Fibroblast of lung (primary cell): ENCODE measurements around the gene JAZF1. TPM values are rescaled to one million over a fixed set of nuclear protein-coding genes. Genes with fewer than 3 reads are reported as not detected.

Experiments
- DNase-seq, 2 donors: peaks; one replicate each; pipeline versions ENCODE4 v3.0.0 to v3.0.0-alpha.2; 2010; ENCODE audit warnings: low read depth in 2 of 2
- H2AFZ ChIP-seq: 2 replicates; pipeline ENCODE4 v1.5.1; 2012; ENCODE audit warnings: low read length, control low read depth, inconsistent platforms
- H3K27ac ChIP-seq: 2 replicates; pipeline ENCODE4 v1.5.1; 2011; ENCODE audit warnings: low read length, control low read depth; ENCODE audit not compliant: insufficient read depth
- H3K27me3 ChIP-seq: 2 replicates; pipeline ENCODE4 v1.5.1; 2011; ENCODE audit warnings: mild to moderate bottlenecking, low read length; ENCODE audit not compliant: control insufficient read depth, insufficient read depth
- H3K36me3 ChIP-seq: 2 replicates; pipeline ENCODE4 v1.5.1; 2011; ENCODE audit warnings: low read length; ENCODE audit not compliant: control insufficient read depth, insufficient read depth
- H3K4me1 ChIP-seq: 2 replicates; pipeline ENCODE4 v1.5.1; 2011; ENCODE audit warnings: low read length; ENCODE audit not compliant: control insufficient read depth, insufficient read depth; ENCODE audit errors: extremely low read depth
- H3K4me2 ChIP-seq: 2 replicates; pipeline ENCODE4 v1.5.1; 2011; ENCODE audit warnings: low read length, control low read depth; ENCODE audit not compliant: insufficient read depth; ENCODE audit errors: extremely low read depth
- H3K4me3 ChIP-seq, 4 experiments: fragments of 200-600 bp in 1 of 4; sonication (generic) in 1 of 4; replicated peaks in 1 of 4; 2 replicates each; pipeline ENCODE4 v1.5.1; 2011 to 2016; ENCODE audit warnings: low read length in 4 of 4, low read depth in 3 of 4, mild to moderate bottlenecking in 3 of 4, control low read depth in 2 of 4, inconsistent platforms in 1 of 4, mixed read lengths in 1 of 4; ENCODE audit not compliant: insufficient read depth in 1 of 4; ENCODE audit errors: control extremely low read depth in 1 of 4
- H3K79me2 ChIP-seq: 2 replicates; pipeline ENCODE4 v1.5.1; 2012; ENCODE audit warnings: mild to moderate bottlenecking, low read length, inconsistent platforms; ENCODE audit not compliant: control insufficient read depth, insufficient read depth
- H3K9ac ChIP-seq: 2 replicates; pipeline ENCODE4 v1.5.1; 2011; ENCODE audit warnings: mild to moderate bottlenecking, low read length, control low read depth; ENCODE audit not compliant: insufficient read depth
- H3K9me3 ChIP-seq: 2 replicates; pipeline ENCODE4 v1.5.1; 2012; ENCODE audit warnings: low read depth, low read length; ENCODE audit not compliant: control insufficient read depth, insufficient read depth
- H4K20me1 ChIP-seq: 2 replicates; pipeline ENCODE4 v1.5.1; 2011; ENCODE audit warnings: low read length; ENCODE audit not compliant: control insufficient read depth, insufficient read depth; ENCODE audit errors: extremely low read depth
- EZH2 ChIP-seq: IDR thresholded peaks from 2 replicates; pipeline ENCODE4 v1.5.1; 2012; ENCODE audit warnings: low read length, control low read depth, mild to moderate bottlenecking; ENCODE audit errors: missing control alignments
- polyA plus RNA-seq, 2 donors: library from polyadenylated mRNA; depleted of rRNA in 1 of 2; stranded (reverse) in 1 of 2; unstranded in 1 of 2; fragments of >200 nt; gene quantifications; 2 replicates each; pipeline ENCODE4 v1.2.1, GENCODE V29; 2011 to 2012; ENCODE audit warnings: missing spikeins in 1 of 2
- total RNA-seq: library from RNA; depleted of rRNA; stranded (reverse); fragments of >200 nt; gene quantifications from 2 replicates; pipeline ENCODE4 v1.2.1, GENCODE V29; 2014
- TF ChIP-seq, protein P1 (sequence below), 2 donors: IDR thresholded peaks in 1 of 2; conservative IDR thresholded peaks in 1 of 2; 1 replicate in 1 of 2; 2 replicates in 1 of 2; pipeline ENCODE4 v1.5.1; 2011 to 2012; ENCODE audit warnings: low read length in 2 of 2, control low read depth in 1 of 2, inconsistent platforms in 1 of 2, low read depth in 1 of 2, mild to moderate bottlenecking in 1 of 2

JAZF1 gene
- total and polyA plus RNA-seq, 2 donors (not counting 1 experiment from before 2014, with no cell fraction given) = 9.1 to 9.3 TPM

DNA sequence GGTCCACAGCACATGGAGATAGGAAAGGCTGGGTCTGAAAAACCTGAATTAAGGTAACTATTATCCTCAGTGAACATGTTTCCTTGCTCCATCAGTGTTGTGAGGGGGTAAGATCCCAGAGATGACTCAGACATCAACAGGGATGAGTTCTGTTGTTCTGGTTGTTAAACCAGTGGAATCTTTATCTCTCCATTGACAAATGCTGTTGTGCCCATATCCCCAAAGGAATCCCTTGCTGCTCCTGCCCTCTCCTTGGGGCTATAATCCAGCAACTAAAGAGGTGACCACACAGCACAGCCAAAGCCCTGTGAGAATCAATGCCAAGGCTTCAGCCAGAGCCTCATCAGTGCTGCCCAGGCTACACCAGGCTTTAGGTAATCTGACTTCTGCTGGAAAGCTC is 113.4 kb downstream of the JAZF1 start:
- H3K36me3 ChIP-seq = no peaks in the 10 kb centered on the region
- H4K20me1 ChIP-seq = no peaks in the 10 kb centered on the region
- no peak overlapping the region for H3K27ac ChIP-seq
- H2AFZ ChIP-seq = no peak overlapping the region
- H3K9ac ChIP-seq = no peak overlapping the region
- peaks cover 23% of the 10 kb centered on the region for H3K4me1 ChIP-seq
- no peaks in the 10 kb centered on the region for H3K27me3 ChIP-seq
- no peaks in the 10 kb centered on the region for H3K9me3 ChIP-seq
- no peaks in the 10 kb centered on the region for H3K79me2 ChIP-seq
- no peak overlapping the region for H3K4me2 ChIP-seq
- no peak overlapping the region for H3K4me3 ChIP-seq
- TF ChIP-seq, protein P1, sequence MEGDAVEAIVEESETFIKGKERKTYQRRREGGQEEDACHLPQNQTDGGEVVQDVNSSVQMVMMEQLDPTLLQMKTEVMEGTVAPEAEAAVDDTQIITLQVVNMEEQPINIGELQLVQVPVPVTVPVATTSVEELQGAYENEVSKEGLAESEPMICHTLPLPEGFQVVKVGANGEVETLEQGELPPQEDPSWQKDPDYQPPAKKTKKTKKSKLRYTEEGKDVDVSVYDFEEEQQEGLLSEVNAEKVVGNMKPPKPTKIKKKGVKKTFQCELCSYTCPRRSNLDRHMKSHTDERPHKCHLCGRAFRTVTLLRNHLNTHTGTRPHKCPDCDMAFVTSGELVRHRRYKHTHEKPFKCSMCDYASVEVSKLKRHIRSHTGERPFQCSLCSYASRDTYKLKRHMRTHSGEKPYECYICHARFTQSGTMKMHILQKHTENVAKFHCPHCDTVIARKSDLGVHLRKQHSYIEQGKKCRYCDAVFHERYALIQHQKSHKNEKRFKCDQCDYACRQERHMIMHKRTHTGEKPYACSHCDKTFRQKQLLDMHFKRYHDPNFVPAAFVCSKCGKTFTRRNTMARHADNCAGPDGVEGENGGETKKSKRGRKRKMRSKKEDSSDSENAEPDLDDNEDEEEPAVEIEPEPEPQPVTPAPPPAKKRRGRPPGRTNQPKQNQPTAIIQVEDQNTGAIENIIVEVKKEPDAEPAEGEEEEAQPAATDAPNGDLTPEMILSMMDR (conservative IDR thresholded peaks at IDR 0.05 in 1 of 2, IDR thresholded peaks at IDR 0.05 in 1 of 2; ENCODE audit: low read depth in 1 of 2, low read length in 2 of 2) = no peak
- TF ChIP-seq EZH2 = no peak
- DNase-seq = no peak

DNA sequence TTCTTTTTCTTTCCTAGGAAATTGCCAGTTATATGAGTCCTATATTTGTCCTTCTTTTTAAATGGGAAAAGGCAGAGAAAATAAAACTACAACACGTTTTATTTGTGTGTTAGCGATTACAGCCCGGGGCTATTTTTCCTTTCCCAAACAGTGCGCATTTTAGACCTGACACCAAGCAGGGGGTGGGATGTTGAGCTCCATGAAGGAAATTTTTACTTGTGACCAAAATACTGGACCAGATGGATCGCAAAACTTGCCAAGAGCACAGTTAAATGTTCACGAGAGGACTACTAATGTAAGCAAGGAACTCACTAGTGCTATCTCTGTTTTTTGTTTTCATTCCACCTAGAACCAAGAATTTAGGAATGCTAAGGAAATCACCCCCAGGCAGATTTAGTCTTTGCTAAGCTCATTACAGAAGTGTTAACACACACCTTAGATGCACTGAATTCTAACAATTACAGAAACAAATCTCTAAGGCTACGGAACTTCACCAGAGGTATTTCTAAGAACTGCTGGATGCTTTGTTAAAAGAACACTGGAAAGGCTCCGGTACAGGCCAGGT is 114.8 kb downstream of the JAZF1 start:
- no peak for DNase-seq
- H3K9me3 ChIP-seq = no peaks in the 10 kb centered on the region
- no peaks in the 10 kb centered on the region for H4K20me1 ChIP-seq
- TF ChIP-seq EZH2 = no peak
- TF ChIP-seq, protein P1 (conservative IDR thresholded peaks at IDR 0.05 in 1 of 2, IDR thresholded peaks at IDR 0.05 in 1 of 2; ENCODE audit: low read depth in 1 of 2, low read length in 2 of 2) = no peak
- no peak overlapping the region for H2AFZ ChIP-seq
- H3K27ac ChIP-seq = no peak overlapping the region
- H3K4me3 ChIP-seq = no peak overlapping the region
- peak overlapping the region; percentile 25 for H3K4me2 ChIP-seq
- peaks cover 23% of the 10 kb centered on the region for H3K4me1 ChIP-seq
- no peaks in the 10 kb centered on the region for H3K79me2 ChIP-seq
- H3K27me3 ChIP-seq = no peaks in the 10 kb centered on the region
- H3K36me3 ChIP-seq = no peaks in the 10 kb centered on the region
- no peak overlapping the region for H3K9ac ChIP-seq

DNA sequence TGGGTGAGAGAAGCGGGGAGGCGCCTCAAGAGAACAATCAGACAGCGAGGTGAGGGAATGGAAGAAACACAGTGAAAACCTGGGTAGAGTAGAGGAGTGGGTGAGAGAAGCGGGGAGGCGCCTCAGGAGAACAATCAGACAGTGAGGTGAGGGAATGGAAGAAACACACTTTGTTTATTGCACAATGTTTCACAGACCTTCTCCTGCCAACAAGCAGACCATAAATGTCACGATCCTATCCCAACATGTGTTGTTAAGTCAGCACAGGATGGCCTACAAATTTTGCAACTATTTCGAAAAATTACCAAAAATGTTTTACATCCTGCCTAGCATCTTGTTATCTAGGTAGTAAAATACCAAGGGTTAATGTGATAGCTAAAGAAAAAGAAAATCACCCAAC is 115.3 kb downstream of the JAZF1 start:
- no peak overlapping the region for H3K9ac ChIP-seq
- peak overlapping the region; percentile 25 for H3K4me2 ChIP-seq
- no peak overlapping the region for H3K27ac ChIP-seq
- no peaks in the 10 kb centered on the region for H3K9me3 ChIP-seq
- H3K36me3 ChIP-seq = no peaks in the 10 kb centered on the region
- H2AFZ ChIP-seq = no peak overlapping the region
- peaks cover 23% of the 10 kb centered on the region for H3K4me1 ChIP-seq
- DNase-seq = peak in 1 of 2 donors; percentile 61
- no peaks in the 10 kb centered on the region for H3K27me3 ChIP-seq
- H3K79me2 ChIP-seq = no peaks in the 10 kb centered on the region
- H3K4me3 ChIP-seq = no peak overlapping the region
- H4K20me1 ChIP-seq = no peaks in the 10 kb centered on the region
- TF ChIP-seq EZH2 = no peak
- TF ChIP-seq, protein P1 (conservative IDR thresholded peaks at IDR 0.05 in 1 of 2, IDR thresholded peaks at IDR 0.05 in 1 of 2; ENCODE audit: low read depth in 1 of 2, low read length in 2 of 2) = no peak
